Subcutaneous abdominal adipose tissue (tissue), 5 donors: ENCODE data around the gene FAM151A.

Experiments
- H3K27ac ChIP-seq: one replicate; pipeline ENCODE4 v1.7.0; 2013; ENCODE audit warnings: low read depth, mild to moderate bottlenecking, inconsistent platforms, low read length, moderate library complexity
- H3K27me3 ChIP-seq, 5 donors: one replicate each; pipeline ENCODE4 v1.7.0; 2013; ENCODE audit warnings: low read length in 5 of 5, inconsistent platforms in 1 of 5; ENCODE audit not compliant: control insufficient read depth in 5 of 5, insufficient read depth in 4 of 5
- H3K36me3 ChIP-seq, 5 donors: one replicate each; pipeline ENCODE4 v1.7.0; 2013; ENCODE audit warnings: low read length in 5 of 5; ENCODE audit not compliant: control insufficient read depth in 5 of 5, insufficient read depth in 5 of 5
- H3K4me1 ChIP-seq, 5 donors: one replicate each; pipeline ENCODE4 v1.7.0; 2013; ENCODE audit warnings: low read length in 5 of 5, mild to moderate bottlenecking in 3 of 5, moderate library complexity in 1 of 5; ENCODE audit not compliant: control insufficient read depth in 5 of 5, insufficient read depth in 5 of 5
- H3K4me3 ChIP-seq, 5 donors: one replicate each; pipeline ENCODE4 v1.7.0; 2013; ENCODE audit warnings: low read length in 5 of 5, low read depth in 1 of 5
- H3K9ac ChIP-seq, 5 donors: one replicate each; pipeline ENCODE4 v1.7.0; 2013; ENCODE audit warnings: low read length in 5 of 5, mild to moderate bottlenecking in 4 of 5, moderate library complexity in 3 of 5
- H3K9me3 ChIP-seq, 5 donors: one replicate each; pipeline ENCODE4 v1.7.0; 2013; ENCODE audit warnings: low read length in 5 of 5; ENCODE audit not compliant: control insufficient read depth in 5 of 5
- donor health status: healthy.
- donor health status: healthy.
- donor health status: healthy.
- donor health status: healthy.
- donor health status: healthy.

The FAM151A gene

GRCh38 chr1:54652168-54652567 is 28.8 kb upstream of the FAM151A start:
- Histone ChIP-seq H3K36me3 (no peaks in the 10 kb centered on the region), H3K4me3 (no peak overlapping the region), H3K9me3 (no peaks in the 10 kb centered on the region), H3K27ac (no peak overlapping the region), H3K27me3 (no peaks in the 10 kb centered on the region), H3K4me1 (peaks cover 0 to 9% (median 0%) of the 10 kb centered on the region in 5 donors), H3K9ac (no peak overlapping the region)

GRCh38 chr1:54651608-54652007 is 28.3 kb upstream of the FAM151A start:
- H3K4me1 ChIP-seq = peaks cover 0 to 9% (median 0%) of the 10 kb centered on the region in 5 donors
- H3K27ac ChIP-seq = no peak overlapping the region
- H3K4me3 ChIP-seq = no peak overlapping the region
- no peaks in the 10 kb centered on the region for H3K27me3 ChIP-seq
- H3K36me3 ChIP-seq = no peaks in the 10 kb centered on the region
- H3K9ac ChIP-seq = no peak overlapping the region
- no peaks in the 10 kb centered on the region for H3K9me3 ChIP-seq

GRCh38 chr1:54650417-54650816 is 27.1 kb upstream of the FAM151A start:
- Histone ChIP-seq H3K9me3 (no peaks in the 10 kb centered on the region), H3K4me1 (peaks cover 0 to 13% (median 7%) of the 10 kb centered on the region in 5 donors), H3K36me3 (no peaks in the 10 kb centered on the region), H3K9ac (no peak overlapping the region), H3K27me3 (no peaks in the 10 kb centered on the region), H3K27ac (no peak overlapping the region), H3K4me3 (no peak overlapping the region)

- H3K36me3 ChIP-seq = no peaks in the 10 kb centered on the region
- no peak overlapping the region for H3K27ac ChIP-seq
- H3K4me3 ChIP-seq = no peak overlapping the region
- no peaks in the 10 kb centered on the region for H3K27me3 ChIP-seq
- peaks cover 0 to 13% (median 7%) of the 10 kb centered on the region in 5 donors for H3K4me1 ChIP-seq
- H3K9ac ChIP-seq = no peak overlapping the region
- no peaks in the 10 kb centered on the region for H3K9me3 ChIP-seq
These were observed 26.6 kb upstream of the FAM151A start for GRCh38 chr1:54649921-54650320.

- H3K27ac ChIP-seq = no peak overlapping the region
- H3K9ac ChIP-seq = no peak overlapping the region
These were observed 26.0 kb upstream of the FAM151A start for GRCh38 chr1:54649130-54649898.

GRCh38 chr1:54645806-54646676 is 22.7 kb upstream of the FAM151A start:
- H3K9me3 ChIP-seq = peaks cover 0 to 17% (median 11%) of the 10 kb centered on the region in 5 donors
- H3K36me3 ChIP-seq = no peaks in the 10 kb centered on the region
- H3K9ac ChIP-seq = no peak overlapping the region
- H3K4me3 ChIP-seq = no peak overlapping the region
- peaks cover 0 to 3% (median 0%) of the 10 kb centered on the region in 5 donors for H3K27me3 ChIP-seq
- H3K4me1 ChIP-seq = peaks cover 0 to 9% (median 5%) of the 10 kb centered on the region in 5 donors
- no peak overlapping the region for H3K27ac ChIP-seq

More at GRCh38 chr1:54649130-54649898, 26.0 kb upstream of the FAM151A start:
- Histone ChIP-seq H3K9me3 (peaks cover 0 to under 1% (median 0%) of the 10 kb centered on the region in 5 donors), H3K4me1 (peaks cover 0 to 13% (median 7%) of the 10 kb centered on the region in 5 donors), H3K36me3 (no peaks in the 10 kb centered on the region), H3K4me3 (no peak overlapping the region), H3K27me3 (no peaks in the 10 kb centered on the region)

GRCh38 chr1:54643736-54644135 is 20.4 kb upstream of the FAM151A start:
- peaks cover 0 to 3% (median 0%) of the 10 kb centered on the region in 5 donors for H3K27me3 ChIP-seq
- H3K9me3 ChIP-seq = peaks cover 0 to 17% (median 11%) of the 10 kb centered on the region in 5 donors
- peaks cover 0 to 9% (median 5%) of the 10 kb centered on the region in 5 donors for H3K4me1 ChIP-seq
- H3K36me3 ChIP-seq = no peaks in the 10 kb centered on the region
- H3K27ac ChIP-seq = no peak overlapping the region
- no peak overlapping the region for H3K4me3 ChIP-seq
- H3K9ac ChIP-seq = no peak overlapping the region

- Histone ChIP-seq H3K4me3 (no peak within 1 kb of the TSS), H3K4me1 (peaks cover 0 to 9% (median 5%) of the 10 kb centered on the region in 5 donors), H3K9ac (no peak within 1 kb of the TSS), H3K27ac (no peak within 1 kb of the TSS), H3K9me3 (peaks cover 0 to 17% (median 11%) of the 10 kb centered on the region in 5 donors), H3K27me3 (peaks cover 0 to 3% (median 0%) of the 10 kb centered on the region in 5 donors), H3K36me3 (no peaks in the 10 kb centered on the region)
These were observed 17.8 kb upstream of the FAM151A start, which contains the start of gene MROH7 for GRCh38 chr1:54640863-54641836. Gene MROH7, plus strand, starts transcription at chr1:54641786. Its CDS starts 11,141 bp downstream, at chr1:54652927.

- peaks cover 0 to 5% (median 0%) of the 10 kb centered on the region in 5 donors for H3K4me1 ChIP-seq
- no peak overlapping the region for H3K27ac ChIP-seq
- no peak overlapping the region for H3K4me3 ChIP-seq
- H3K36me3 ChIP-seq = no peaks in the 10 kb centered on the region
- H3K27me3 ChIP-seq = peaks cover 0 to 3% (median 0%) of the 10 kb centered on the region in 5 donors
- no peak overlapping the region for H3K9ac ChIP-seq
- H3K9me3 ChIP-seq = peaks cover 0 to 17% (median 11%) of the 10 kb centered on the region in 5 donors
These were observed 17.0 kb upstream of the FAM151A start for GRCh38 chr1:54640361-54640760.
